GM10248 (cell line): ENCODE measurements around the gene KIAA1549.
"Not testable (repeated sequence)": the region's sequence is repeated elsewhere in the genome, so short reads cannot be mapped to it uniquely, and the experiment has no call there.

Experiments used
- CTCF ChIA-PET: fragments of 300-600 bp; sonication (Branson Sonifier 250); formaldehyde crosslinking; extraction: SDS; loops from one replicate; lab custom pipeline; 2021; ENCODE audit warnings: antibody characterized with exemption; lab: Yijun Ruan, JAX
- POLR2A ChIA-PET: fragments of 350-650 bp; sonication (Branson Sonifier 250); formaldehyde crosslinking; extraction: SDS; loops from one replicate; lab custom pipeline; 2020; ENCODE audit warnings: antibody characterized with exemption; lab: Yijun Ruan, JAX
- DNase-seq: peaks from one replicate; pipeline ENCODE4 v3.0.0; 2012; ENCODE audit errors: extremely low spot score
- CTCF ChIP-seq: IDR thresholded peaks from 2 replicates; pipeline ENCODE4 v1.5.1; 2012; ENCODE audit warnings: mild to moderate bottlenecking, low read depth; ENCODE audit errors: extremely low read depth, missing control alignments, control extremely low read depth

The KIAA1549 gene

GRCh38 chr7:138816650-138817049 is 164.5 kb downstream of the KIAA1549 start:
- POLR2A ChIA-PET: no interaction called here
- DNase-seq: no peak
- CTCF ChIA-PET: interaction anchor here (1.3 kb wide), 1 partner anchor 70 kb away, joined by 3 read pairs; no protein-coding TSS in a partner anchor
- no peak for TF ChIP-seq CTCF

- TF ChIP-seq CTCF: no peak
- CTCF ChIA-PET: interaction anchor here (1.2 to 1.8 kb wide), 3 partner anchors 14 to 37 kb away, joined by 3 to 4 read pairs (median 3); no protein-coding TSS in a partner anchor
- no peak for DNase-seq
- POLR2A ChIA-PET: no interaction called here
Observed at GRCh38 chr7:138814816-138815332, 166.3 kb downstream of the KIAA1549 start.

- TF ChIP-seq CTCF: no peak
- DNase-seq: no peak
- ChIA-PET CTCF (interaction anchor here (1.2 to 1.5 kb wide), 2 partner anchors 29 to 38 kb away, joined by 3 read pairs; no protein-coding TSS in a partner anchor), POLR2A (no interaction called here)
Observed at GRCh38 chr7:138813945-138814344, 167.2 kb downstream of the KIAA1549 start.

- DNase-seq, POLR2A ChIA-PET, CTCF ChIA-PET: not testable (repeated sequence)
Observed at GRCh38 chr7:138811327-138811726, 169.9 kb downstream of the KIAA1549 start.

- DNase-seq: no peak
- CTCF ChIA-PET: no interaction called here
- no peak for TF ChIP-seq CTCF
- POLR2A ChIA-PET: no interaction called here
Observed at GRCh38 chr7:138809346-138809745, 171.8 kb downstream of the KIAA1549 start.

GRCh38 chr7:138804618-138805017 is 176.6 kb downstream of the KIAA1549 start:
- no peak for DNase-seq
- no peak for TF ChIP-seq CTCF
- ChIA-PET CTCF (no interaction called here), POLR2A (no interaction called here)

- ChIA-PET POLR2A (no interaction called here), CTCF (no interaction called here)
- no peak for TF ChIP-seq CTCF
- no peak for DNase-seq
Observed at GRCh38 chr7:138802706-138803105, 178.5 kb downstream of the KIAA1549 start.
